Right cardiac atrium (tissue), 5 donors: Measurements from ENCODE around the gene TSPAN16. TPM values are rescaled to one million over a fixed set of nuclear protein-coding genes. Genes with fewer than 3 reads are reported as not detected.

ENCODE experiments used
- ATAC-seq, 2 donors: fragments of 200-7000 bp; cut with Tn5 transposase; one replicate each; pipeline versions ENCODE4 v1.8.0 to v1.9.1; 2020; ENCODE audit warnings: moderate library complexity in 2 of 2, mild to moderate bottlenecking in 1 of 2
- DNase-seq, 3 donors: peaks; one replicate each; pipeline ENCODE4 v3.0.0-alpha.2; 2020
- H3K27ac ChIP-seq: one replicate; pipeline ENCODE4 v1.5.1; 2013; ENCODE audit warnings: mild to moderate bottlenecking, low read length, control low read depth, moderate library complexity
- H3K27me3 ChIP-seq: one replicate; pipeline ENCODE4 v1.6.1; 2013; ENCODE audit not compliant: control insufficient read depth, insufficient read depth
- H3K4me1 ChIP-seq: one replicate; pipeline ENCODE4 v1.6.1; 2013; ENCODE audit warnings: low read length; ENCODE audit not compliant: control insufficient read depth, insufficient read depth
- H3K4me3 ChIP-seq: one replicate; pipeline ENCODE4 v1.5.1; 2013; ENCODE audit warnings: low read length, control low read depth
- H3K9me3 ChIP-seq: one replicate; pipeline ENCODE4 v1.6.1; 2013; ENCODE audit warnings: low read length; ENCODE audit not compliant: control insufficient read depth
- WGBS: extraction: QIAGEN DNeasy Blood & Tissue Kit; methylation state at CpG from one replicate; pipeline ENCODE4 v1.1.7; 2013; 5-methylcytosine and 5-hydroxymethylcytosine counted together
- intact Hi-C, 4 donors: fragments of 100-400 bp; cut with DNase I; formaldehyde crosslinking; loops; one replicate each; pipeline versions ENCODE4 v1.11.0 to v1.14.0; 2022 to 2023
- long read RNA-seq, 4 donors: library from polyadenylated mRNA; unstranded; transcript quantifications; one replicate each; pipeline ENCODE4 v2.0.0, GENCODE V29; 2020 to 2021
- polyA plus RNA-seq: library from polyadenylated mRNA; stranded (reverse); fragments of 200-250 nt; gene quantifications from one replicate; pipeline ENCODE4 v1.2.3, GENCODE V29; 2013
- total RNA-seq, 4 donors: library from RNA; stranded (reverse); fragmentation: NEBNext Ultra II Directional; extraction: Animal tissue kit (Norgen Biotek cat#: 25700); gene quantifications; one replicate each; pipeline ENCODE4 v1.2.1, GENCODE V29; 2021
- donor health status: healthy with polysubstance abuse.
- donor health status: DM: no; HTN: yes; CAD: no.
- donor health status: DM: no; HTN: no; CAD: no.
- donor health status: DM: no; HTN: yes; CAD: no; lungs with severe emphysema.
- donor health status: DM: yes; HTN: yes; CAD: no.

TSPAN16 gene
- total RNA-seq (not detected), polyA plus RNA-seq (not detected)
- long read RNA-seq, donor 1, partial matches to known transcripts, result 0 of 5 reads
- long read RNA-seq, donor 1, other reads (novel, unspliced or antisense), result 5 of 5 reads
- long read RNA-seq, donor 2, result 0 reads
- long read RNA-seq, donor 3, partial matches to known transcripts, result 0 of 3 reads
- long read RNA-seq, donor 3, other reads (novel, unspliced or antisense), result 3 of 3 reads
- long read RNA-seq, donor 4, result 0 reads

GRCh38 chr19:11295665-11296245 is at the start of gene TSPAN16:
TSS of gene TSPAN16 (plus strand) at chr19:11296160. CDS start at chr19:11296298, 138 bp downstream.
- Histone ChIP-seq H3K4me3 (no peak within 1 kb of the TSS), H3K9me3 (no peaks in the 10 kb centered on the region), H3K4me1 (peaks cover 2% of the 10 kb centered on the region), H3K27me3 (no peaks in the 10 kb centered on the region), H3K27ac (peak within 1 kb of the TSS; percentile 74)
- intact Hi-C loops, result loop anchor here in 3 of 4 donors (5.0 to 10.0 kb wide), 3 partner anchors 42 to 152 kb away; partner anchors contain the start of gene RAB3D (in 1 of the 3)
- peak; percentile 30 to 56 (median 53) for DNase-seq
- 91% methylated on average over 8 of the region's 8 CpGs for WGBS
- ATAC-seq, result no peak

GRCh38 chr19:11246941-11247340 is 49.0 kb upstream of the TSPAN16 start:
- WGBS, result 81% methylated on average over 11 of the region's 11 CpGs
- ATAC-seq (no peak), DNase-seq (no peak)
- no peak overlapping the region for H3K4me3 ChIP-seq
- no peak overlapping the region for H3K27ac ChIP-seq
- no peaks in the 10 kb centered on the region for H3K27me3 ChIP-seq
- no peaks in the 10 kb centered on the region for H3K9me3 ChIP-seq
- H3K4me1 ChIP-seq, result peaks cover 4% of the 10 kb centered on the region
- intact Hi-C loops, result loop anchor here in 1 of 4 donors (5.0 kb wide), 1 partner anchor 40 kb away; no protein-coding TSS in a partner anchor

GRCh38 chr19:11247391-11247790 is 48.6 kb upstream of the TSPAN16 start:
- no peak overlapping the region for H3K4me3 ChIP-seq
- 33% methylated on average over 10 of the region's 10 CpGs for WGBS
- ATAC-seq, result peak; percentile 87 to 90
- peak overlapping the region; percentile 46 for H3K27ac ChIP-seq
- no peaks in the 10 kb centered on the region for H3K9me3 ChIP-seq
- H3K4me1 ChIP-seq, result peaks cover 4% of the 10 kb centered on the region
- peak; percentile 93 to 96 (median 95) for DNase-seq
- no peaks in the 10 kb centered on the region for H3K27me3 ChIP-seq
- intact Hi-C loops, result loop anchor here in 1 of 4 donors (5.0 kb wide), 1 partner anchor 40 kb away; no protein-coding TSS in a partner anchor

- no peaks in the 10 kb centered on the region for H3K9me3 ChIP-seq
- DNase-seq (peak in 2 of 3 donors; percentile 37 to 64), ATAC-seq (peak in 1 of 2 donors; percentile 9)
- no peak overlapping the region for H3K4me3 ChIP-seq
- peaks cover 4% of the 10 kb centered on the region for H3K4me1 ChIP-seq
- H3K27me3 ChIP-seq, result no peaks in the 10 kb centered on the region
- 52% methylated on average over 14 of the region's 14 CpGs for WGBS
- H3K27ac ChIP-seq, result peak overlapping the region; percentile 46
- intact Hi-C loops, result loop anchor here in 1 of 4 donors (5.0 kb wide), 1 partner anchor 39 kb away; no protein-coding TSS in a partner anchor
Observed at GRCh38 chr19:11247934-11248333, 48.0 kb upstream of the TSPAN16 start.

- H3K27me3 ChIP-seq, result no peaks in the 10 kb centered on the region
- intact Hi-C loops, result loop anchor here in 1 of 4 donors (5.0 kb wide), 1 partner anchor 38 kb away; no protein-coding TSS in a partner anchor
- H3K4me1 ChIP-seq, result peaks cover 4% of the 10 kb centered on the region
- H3K4me3 ChIP-seq, result no peak overlapping the region
- DNase-seq (no peak), ATAC-seq (no peak)
- 91% methylated on average over 2 of the region's 2 CpGs for WGBS
- H3K27ac ChIP-seq, result no peak overlapping the region
- H3K9me3 ChIP-seq, result no peaks in the 10 kb centered on the region
Observed at GRCh38 chr19:11248852-11249251, 47.1 kb upstream of the TSPAN16 start.

GRCh38 chr19:11251217-11251616 is 44.7 kb upstream of the TSPAN16 start:
- intact Hi-C loops, result no loop called here
- Histone ChIP-seq H3K4me1 (peaks cover 4% of the 10 kb centered on the region), H3K9me3 (no peaks in the 10 kb centered on the region), H3K27ac (no peak overlapping the region), H3K27me3 (no peaks in the 10 kb centered on the region), H3K4me3 (no peak overlapping the region)
- DNase-seq (no peak), ATAC-seq (no peak)
- WGBS, result 93% methylated on average over 4 of the region's 4 CpGs

GRCh38 chr19:11251650-11252314 is 44.2 kb upstream of the TSPAN16 start:
- ATAC-seq (no peak), DNase-seq (no peak)
- Histone ChIP-seq H3K9me3 (no peaks in the 10 kb centered on the region), H3K27me3 (no peaks in the 10 kb centered on the region), H3K4me1 (peaks cover 4% of the 10 kb centered on the region), H3K27ac (no peak overlapping the region), H3K4me3 (no peak overlapping the region)
- 74% methylated on average over 11 of the region's 11 CpGs for WGBS
- intact Hi-C loops, result no loop called here

GRCh38 chr19:11252665-11253355 is 43.1 kb upstream of the TSPAN16 start:
- peak overlapping the region; percentile 53 for H3K27ac ChIP-seq
- no peak overlapping the region for H3K4me3 ChIP-seq
- DNase-seq, result peak; percentile 48 to 64 (median 61)
- WGBS, result 68% methylated on average over 19 of the region's 19 CpGs
- intact Hi-C loops, result no loop called here
- H3K9me3 ChIP-seq, result no peaks in the 10 kb centered on the region
- no peaks in the 10 kb centered on the region for H3K27me3 ChIP-seq
- peaks cover 3% of the 10 kb centered on the region for H3K4me1 ChIP-seq
- ATAC-seq, result peak; percentile 56 to 82

GRCh38 chr19:11254666-11255065 is 41.3 kb upstream of the TSPAN16 start:
- no peak for ATAC-seq
- Histone ChIP-seq H3K27ac (no peak overlapping the region), H3K4me1 (no peaks in the 10 kb centered on the region), H3K27me3 (no peaks in the 10 kb centered on the region), H3K4me3 (no peak overlapping the region), H3K9me3 (no peaks in the 10 kb centered on the region)
- intact Hi-C loops, result no loop called here
- 92% methylated on average over 5 of the region's 5 CpGs for WGBS
- DNase-seq, result no peak

GRCh38 chr19:11256189-11256588 is 39.8 kb upstream of the TSPAN16 start:
- WGBS, result 23% methylated on average over 7 of the region's 7 CpGs

More at GRCh38 chr19:11256189-11256588, 39.8 kb upstream of the TSPAN16 start:
- Histone ChIP-seq H3K27ac (peak overlapping the region; percentile 14), H3K4me1 (no peaks in the 10 kb centered on the region), H3K9me3 (no peaks in the 10 kb centered on the region), H3K4me3 (no peak overlapping the region), H3K27me3 (no peaks in the 10 kb centered on the region)
- intact Hi-C loops, result no loop called here
- ATAC-seq, result peak; percentile 51 to 55
- DNase-seq, result peak; percentile 65 to 87 (median 81)
